Stimulated activated naive CD8-positive, alpha-beta T cell treated with anti-CD3 and anti-CD28 coated beads, Interleukin-15, Interleukin-2, amounts not matched to agents 100 ng/mL and 50 ng/mL, for 24 hours (primary cell): ENCODE results near the gene MAP7D1.
"Not testable (repeated sequence)": the region's sequence is repeated elsewhere in the genome, so short reads cannot be mapped to it uniquely, and the experiment has no call there.

ENCODE experiments used
- H3K27ac Mint-ChIP-seq: one replicate; pipeline ENCODE4 v1.8.0; 2021; ENCODE audit warnings: mild to moderate bottlenecking, mixed read lengths
- H3K27me3 Mint-ChIP-seq: one replicate; pipeline ENCODE4 v1.8.0; 2021; ENCODE audit warnings: mixed read lengths
- H3K36me3 Mint-ChIP-seq: one replicate; pipeline ENCODE4 v1.8.0; 2021; ENCODE audit warnings: low read depth, mixed read lengths
- H3K4me1 Mint-ChIP-seq: one replicate; pipeline ENCODE4 v1.8.0; 2021; ENCODE audit warnings: low read depth, mixed read lengths
- H3K4me3 Mint-ChIP-seq: one replicate; pipeline ENCODE4 v1.8.0; 2021; ENCODE audit warnings: mild to moderate bottlenecking, mixed read lengths
- H3K9me3 Mint-ChIP-seq: one replicate; pipeline ENCODE4 v1.8.0; 2021; ENCODE audit warnings: mixed read lengths

Gene MAP7D1

DNA sequence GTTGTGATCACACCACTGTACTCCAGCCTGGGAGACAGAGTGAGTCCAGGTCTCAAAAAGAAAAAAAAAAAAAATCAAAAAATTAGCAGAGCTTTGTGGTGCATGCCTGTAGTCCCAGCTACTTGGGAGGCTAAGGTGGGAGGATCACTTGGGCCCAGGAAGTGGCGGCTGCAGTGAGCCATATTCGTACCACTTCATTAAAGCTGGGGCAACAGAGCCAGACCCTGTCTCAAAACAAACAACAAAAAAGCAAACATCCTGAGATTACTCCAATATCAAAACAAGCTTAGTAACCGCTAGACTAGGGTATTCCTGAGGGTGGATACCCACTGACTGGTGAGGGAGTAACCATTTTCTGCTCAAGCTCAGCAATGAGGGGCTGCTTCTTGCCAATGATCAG, 55.3 kb downstream of the MAP7D1 start:
- Mint-ChIP-seq H3K9me3 (no peaks in the 10 kb centered on the region), H3K36me3 (no peaks in the 10 kb centered on the region), H3K4me1 (peaks cover 11% of the 10 kb centered on the region), H3K27ac (no peak overlapping the region), H3K4me3 (no peak overlapping the region), H3K27me3 (no peaks in the 10 kb centered on the region)

- no peaks in the 10 kb centered on the region for H3K27me3 Mint-ChIP-seq
- H3K4me3 Mint-ChIP-seq: no peak overlapping the region
These were observed 55.9 kb downstream of the MAP7D1 start for GRCh38 chr1:36211841-36212240.

DNA sequence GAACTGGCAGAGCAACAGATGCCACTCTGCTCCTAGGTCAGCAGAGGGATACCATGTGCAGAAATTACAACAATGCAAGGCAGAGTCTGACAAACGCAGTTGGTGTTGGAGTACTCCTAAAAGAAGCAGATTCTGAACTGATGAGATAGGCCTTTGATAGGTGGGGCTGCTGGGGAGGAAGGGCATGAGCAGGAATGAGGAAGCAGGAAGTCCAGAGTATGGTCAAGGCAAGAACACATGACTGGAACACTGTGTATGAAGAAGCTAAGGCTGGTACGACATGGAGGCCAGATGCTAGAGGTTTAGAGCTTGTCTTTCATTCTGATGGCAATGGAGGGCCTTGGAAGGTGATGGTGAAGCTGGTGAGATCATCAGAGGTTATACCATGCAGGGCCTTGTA, 56.8 kb downstream of the MAP7D1 start:
- H3K36me3 Mint-ChIP-seq: no peaks in the 10 kb centered on the region
- no peak overlapping the region for H3K4me3 Mint-ChIP-seq
- H3K27ac Mint-ChIP-seq: no peak overlapping the region
- H3K27me3 Mint-ChIP-seq: no peaks in the 10 kb centered on the region
- peaks cover 5% of the 10 kb centered on the region for H3K4me1 Mint-ChIP-seq
- H3K9me3 Mint-ChIP-seq: no peaks in the 10 kb centered on the region

More at GRCh38 chr1:36211841-36212240, 55.9 kb downstream of the MAP7D1 start:
- no peak overlapping the region for H3K27ac Mint-ChIP-seq
- no peaks in the 10 kb centered on the region for H3K36me3 Mint-ChIP-seq
- H3K4me1 Mint-ChIP-seq: peaks cover 5% of the 10 kb centered on the region
- H3K9me3 Mint-ChIP-seq: no peaks in the 10 kb centered on the region

DNA sequence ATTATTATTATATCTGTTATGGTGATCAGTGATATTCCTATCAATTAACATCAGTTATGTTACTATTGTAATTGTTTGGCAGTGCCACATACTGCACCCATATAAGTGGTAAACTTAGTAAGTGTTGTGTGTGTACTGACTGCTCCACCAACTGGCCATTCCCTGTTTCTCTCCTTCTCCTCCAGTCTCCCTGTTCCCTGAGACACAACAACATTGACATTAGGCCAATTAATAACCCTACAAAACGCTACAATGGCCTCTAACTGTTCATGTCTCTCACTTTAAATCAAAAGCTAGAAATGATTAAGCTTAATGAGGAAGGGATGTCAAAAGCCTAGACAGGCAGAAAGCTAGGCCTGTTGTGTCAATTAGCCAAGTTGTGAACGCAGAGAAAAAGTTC, 61.7 kb downstream of the MAP7D1 start:
- H3K27me3 Mint-ChIP-seq: no peaks in the 10 kb centered on the region
- H3K9me3 Mint-ChIP-seq: no peaks in the 10 kb centered on the region
- H3K4me1 Mint-ChIP-seq: peaks cover 5% of the 10 kb centered on the region
- H3K27ac Mint-ChIP-seq: no peak overlapping the region
- H3K4me3 Mint-ChIP-seq: no peak overlapping the region
- no peaks in the 10 kb centered on the region for H3K36me3 Mint-ChIP-seq

DNA sequence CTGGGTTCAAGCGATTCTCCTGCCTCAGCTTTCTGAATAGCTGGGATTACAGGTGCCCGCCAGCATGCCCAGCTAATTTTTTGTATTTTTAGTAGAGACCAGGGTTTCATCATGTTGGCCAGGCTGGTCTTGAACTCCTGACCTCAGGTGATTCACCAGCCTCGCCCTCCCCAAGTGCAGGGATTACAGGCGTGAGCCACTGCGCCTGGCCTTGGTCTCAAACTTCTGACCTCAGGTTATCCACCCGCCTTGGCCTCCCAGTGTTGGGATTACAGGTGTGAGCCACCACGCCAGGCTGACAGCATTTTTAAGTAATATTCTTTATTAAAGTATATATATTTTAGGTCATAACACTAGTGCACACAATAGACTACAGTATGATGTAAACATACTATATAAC, 65.9 kb downstream of the MAP7D1 start:
- not testable (repeated sequence) for H3K27ac Mint-ChIP-seq, H3K9me3 Mint-ChIP-seq

GRCh38 chr1:36222481-36223380, 66.8 kb downstream of the MAP7D1 start:
- Mint-ChIP-seq H3K27me3 (no peaks in the 10 kb centered on the region), H3K27ac (peak overlapping the region; percentile 97), H3K4me3 (peak overlapping the region; percentile 88), H3K4me1 (peaks cover 29% of the 10 kb centered on the region), H3K9me3 (no peaks in the 10 kb centered on the region), H3K36me3 (peaks cover 27% of the 10 kb centered on the region)

More for the DNA sequence above, 65.9 kb downstream of the MAP7D1 start:
- peaks cover 20% of the 10 kb centered on the region for H3K36me3 Mint-ChIP-seq
- not testable (repeated sequence) for H3K27me3 Mint-ChIP-seq, H3K4me3 Mint-ChIP-seq
- peaks cover 27% of the 10 kb centered on the region for H3K4me1 Mint-ChIP-seq

DNA sequence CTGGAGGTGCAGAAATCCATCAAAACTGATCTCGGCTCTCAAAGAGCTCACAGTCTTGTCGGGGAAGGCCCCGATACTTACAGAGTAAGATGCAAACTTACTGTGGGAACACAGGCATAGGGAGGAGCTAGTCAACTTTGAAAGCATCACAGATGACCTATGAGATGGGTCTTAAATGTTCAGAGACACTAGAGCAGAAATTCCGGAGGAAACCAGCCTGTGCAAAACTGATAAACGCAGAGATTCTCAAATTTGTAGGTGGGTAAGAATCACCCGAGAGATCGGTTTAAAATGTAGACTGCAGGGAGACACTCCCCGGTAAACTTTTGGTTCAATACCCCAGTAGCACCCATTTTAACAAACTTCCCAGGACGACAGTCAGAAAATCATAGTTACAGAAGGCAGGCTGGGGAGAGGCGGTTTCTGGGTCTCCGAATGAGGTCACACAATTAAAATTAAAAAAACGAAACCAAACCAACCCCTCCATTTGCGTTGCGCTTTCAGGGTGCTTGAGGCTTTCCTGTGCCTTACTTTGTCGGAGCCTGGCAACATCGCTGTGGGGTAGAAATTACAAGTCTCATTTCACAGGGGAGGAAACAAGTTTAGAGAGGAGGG, 67.5 kb downstream of the MAP7D1 start:
- Mint-ChIP-seq H3K9me3 (no peaks in the 10 kb centered on the region), H3K4me1 (peaks cover 29% of the 10 kb centered on the region), H3K4me3 (peak overlapping the region; percentile 88), H3K27me3 (no peaks in the 10 kb centered on the region), H3K27ac (peak overlapping the region; percentile 97), H3K36me3 (peaks cover 30% of the 10 kb centered on the region)

DNA sequence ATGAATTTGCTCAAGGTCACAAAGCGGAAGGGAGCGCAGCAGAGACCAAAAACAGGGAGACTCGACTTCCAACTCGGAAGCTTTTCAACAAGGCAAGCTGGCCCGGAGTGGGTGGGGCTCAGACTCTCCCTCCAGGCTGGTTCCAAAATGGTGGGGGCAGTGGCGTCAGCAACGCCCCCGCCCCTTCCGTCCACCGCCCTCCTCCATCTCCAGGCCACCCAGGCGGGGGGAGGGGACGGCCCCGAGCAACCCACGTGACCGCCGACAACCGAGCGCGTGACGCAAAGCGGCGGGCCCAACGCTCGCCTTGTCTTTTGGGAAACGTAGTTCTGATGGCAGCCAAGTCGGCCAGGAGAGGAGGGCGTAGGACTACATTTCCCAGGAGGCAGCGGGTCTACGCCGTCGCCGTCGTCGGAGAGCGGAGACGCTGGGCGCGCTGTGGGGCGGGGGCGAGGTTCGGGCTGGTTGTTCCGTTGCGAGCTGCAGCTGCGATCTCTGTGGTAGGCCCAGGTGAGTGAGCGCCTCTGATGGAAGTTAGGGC, 68.1 kb downstream of the MAP7D1 start, which contains the start of gene THRAP3:
Gene THRAP3 (plus strand): TSS at position 448 of the 541 bp plus-strand sequence. CDS start 58,121 bp downstream, outside the sequence.
- H3K36me3 Mint-ChIP-seq: peaks cover 33% of the 10 kb centered on the region
- peak within 1 kb of the TSS; percentile 97 for H3K27ac Mint-ChIP-seq
- H3K4me1 Mint-ChIP-seq: peaks cover 29% of the 10 kb centered on the region
- H3K4me3 Mint-ChIP-seq: peak within 1 kb of the TSS; percentile 88
- no peaks in the 10 kb centered on the region for H3K27me3 Mint-ChIP-seq
- H3K9me3 Mint-ChIP-seq: no peaks in the 10 kb centered on the region

GRCh38 chr1:36224537-36225282, 68.8 kb downstream of the MAP7D1 start:
- peak overlapping the region; percentile 88 for H3K4me3 Mint-ChIP-seq
- peak overlapping the region; percentile 97 for H3K27ac Mint-ChIP-seq

GRCh38 chr1:36225283-36225899, 69.4 kb downstream of the MAP7D1 start:
- peak overlapping the region; percentile 97 for H3K27ac Mint-ChIP-seq
- peaks cover 33% of the 10 kb centered on the region for H3K4me1 Mint-ChIP-seq
- H3K36me3 Mint-ChIP-seq: peaks cover 37% of the 10 kb centered on the region
- no peaks in the 10 kb centered on the region for H3K27me3 Mint-ChIP-seq
- H3K9me3 Mint-ChIP-seq: no peaks in the 10 kb centered on the region
- H3K4me3 Mint-ChIP-seq: peak overlapping the region; percentile 88

More at GRCh38 chr1:36224537-36225282, 68.8 kb downstream of the MAP7D1 start:
- no peaks in the 10 kb centered on the region for H3K27me3 Mint-ChIP-seq
- H3K9me3 Mint-ChIP-seq: no peaks in the 10 kb centered on the region
- H3K36me3 Mint-ChIP-seq: peaks cover 36% of the 10 kb centered on the region
- peaks cover 32% of the 10 kb centered on the region for H3K4me1 Mint-ChIP-seq

GRCh38 chr1:36230279-36230678, 74.3 kb downstream of the MAP7D1 start:
- H3K9me3 Mint-ChIP-seq, H3K27me3 Mint-ChIP-seq, H3K27ac Mint-ChIP-seq, H3K4me3 Mint-ChIP-seq: not testable (repeated sequence)
- peaks cover 55% of the 10 kb centered on the region for H3K36me3 Mint-ChIP-seq
- H3K4me1 Mint-ChIP-seq: peaks cover 64% of the 10 kb centered on the region
